Gastrocnemius medialis (tissue), 4 donors: ENCODE measurements around the gene MLST8. TPM values are rescaled to one million over a fixed set of nuclear protein-coding genes. Genes with fewer than 3 reads are reported as not detected.

Source experiments
- ATAC-seq, 2 donors: fragments of 150-250 bp; one replicate each; pipeline ENCODE4 v1.9.1; 2016
- DNase-seq, 2 donors: peaks; one replicate each; pipeline ENCODE4 v3.0.0-alpha.2; 2019
- H3K27ac ChIP-seq, 4 donors: fragments of 200-600 bp; sonication (generic); 1 replicate in 1 of 4; 2 replicates in 3 of 4; pipeline ENCODE4 v1.5.1; 2016 to 2018; ENCODE audit warnings: mild to moderate bottlenecking in 2 of 4, moderate library complexity in 1 of 4
- H3K27me3 ChIP-seq, 3 donors: fragments of 200-600 bp; sonication (generic) in 2 of 3; 1 replicate in 1 of 3; 2 replicates in 2 of 3; pipeline versions ENCODE4 v1.5.1 to v1.6.0; 2016 to 2019; ENCODE audit warnings: mild to moderate bottlenecking in 1 of 3, moderate library complexity in 1 of 3
- H3K36me3 ChIP-seq, 2 donors: fragments of 200-600 bp; sonication (generic) in 1 of 2; one replicate each; pipeline ENCODE4 v1.5.1; 2017 to 2018
- H3K4me1 ChIP-seq, 2 donors: fragments of 200-600 bp; sonication (generic) in 1 of 2; one replicate each; pipeline ENCODE4 v1.5.1; 2016 to 2017; ENCODE audit warnings: mild to moderate bottlenecking in 2 of 2
- H3K4me3 ChIP-seq, 4 donors: fragments of 200-600 bp; sonication (generic) in 3 of 4; 1 replicate in 1 of 4; 2 replicates in 3 of 4; pipeline ENCODE4 v1.5.1; 2016 to 2019; ENCODE audit warnings: mild to moderate bottlenecking in 2 of 4
- H3K9me3 ChIP-seq, 3 donors: fragments of 200-600 bp; sonication (generic) in 2 of 3; 1 replicate in 1 of 3; 2 replicates in 2 of 3; pipeline ENCODE4 v1.5.1; 2016 to 2019
- POLR2A ChIP-seq, 2 donors: fragments of 450-650 bp; IDR thresholded peaks; one replicate each; pipeline ENCODE4 v1.6.1; 2017; ENCODE audit warnings: antibody characterized with exemption in 2 of 2, mild to moderate bottlenecking in 2 of 2, moderate library complexity in 2 of 2
- in situ Hi-C, 4 donors: fragments of 200-750 bp; cut with MboI; loops; one replicate each; pipeline versions ENCODE4 v1.15.0 to v1.8.0; 2017; ENCODE audit warnings: low sequenced_read_pairs in 4 of 4
- intact Hi-C: fragments of 100-400 bp; cut with DNase I; formaldehyde crosslinking; loops from one replicate; pipeline ENCODE4 v1.15.1; 2023; ENCODE audit warnings: low total_unique reads
- total RNA-seq, 4 donors: library from RNA; depleted of rRNA; stranded (reverse); fragments of >200 nt; gene quantifications; one replicate each; pipeline versions ENCODE4 v1.1.0 to v1.2.3, GENCODE V29; 2016
- TF ChIP-seq, protein P1 (sequence below), 5 experiments: fragments of 450-650 bp in 3 of 5; fragments of 200-600 bp in 2 of 5; sonication (generic) in 2 of 5; IDR thresholded peaks in 4 of 5; conservative IDR thresholded peaks in 1 of 5; 1 replicate in 4 of 5; 2 replicates in 1 of 5; pipeline ENCODE4 v1.5.1; 2016 to 2019; ENCODE audit warnings: antibody characterized with exemption in 5 of 5, mild to moderate bottlenecking in 3 of 5, moderate library complexity in 3 of 5

MLST8 gene
- total RNA-seq, 4 donors from 2014 or later, result 40.3 to 77.0 (median 73.5) TPM

DNA sequence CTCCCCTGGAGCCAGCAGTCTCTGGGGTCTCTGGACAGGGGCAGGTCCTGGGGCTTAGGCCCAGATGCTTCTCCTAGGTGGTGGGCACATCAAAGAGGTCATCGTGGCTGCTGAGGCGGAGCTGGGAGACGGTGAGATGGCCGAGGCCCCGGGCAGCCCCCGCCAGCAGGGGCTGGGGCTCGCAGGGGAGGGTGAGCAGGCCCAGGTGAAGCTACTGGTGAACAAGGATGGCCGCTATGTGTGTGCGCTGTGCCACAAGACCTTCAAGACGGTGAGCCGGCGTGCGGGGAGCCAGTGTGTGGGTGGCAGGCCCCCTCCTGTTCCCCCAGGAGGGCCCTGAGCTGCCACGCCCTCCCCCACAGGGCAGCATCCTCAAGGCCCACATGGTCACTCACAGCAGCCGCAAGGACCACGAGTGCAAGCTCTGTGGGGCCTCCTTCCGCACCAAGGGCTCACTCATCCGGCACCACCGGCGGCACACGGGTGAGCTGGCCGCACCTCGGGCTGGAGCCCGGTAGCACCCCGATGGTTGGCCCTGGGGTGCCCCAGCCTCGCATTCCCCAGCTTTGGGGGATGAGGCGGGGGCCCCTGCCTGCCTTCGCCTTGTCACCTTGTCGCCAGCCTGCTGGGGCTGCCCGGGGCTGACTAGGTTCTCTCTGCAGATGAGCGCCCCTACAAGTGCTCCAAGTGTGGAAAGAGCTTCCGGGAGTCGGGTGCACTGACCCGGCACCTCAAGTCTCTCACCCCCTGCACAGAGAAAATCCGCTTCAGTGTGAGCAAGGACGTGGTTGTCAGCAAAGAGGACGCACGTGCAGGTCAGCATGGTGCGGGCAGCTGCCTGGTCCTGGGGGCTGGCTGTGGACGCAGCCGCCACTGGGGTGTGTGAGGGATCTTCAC, 27.1 kb downstream of the MLST8 start:
- no peak overlapping the region for H3K27ac ChIP-seq
- H3K4me3 ChIP-seq, result no peak overlapping the region
- H3K27me3 ChIP-seq, result peaks cover 10 to 16% (median 14%) of the 10 kb centered on the region in 3 donors
- no peaks in the 10 kb centered on the region for H3K9me3 ChIP-seq
- TF ChIP-seq, protein P1, sequence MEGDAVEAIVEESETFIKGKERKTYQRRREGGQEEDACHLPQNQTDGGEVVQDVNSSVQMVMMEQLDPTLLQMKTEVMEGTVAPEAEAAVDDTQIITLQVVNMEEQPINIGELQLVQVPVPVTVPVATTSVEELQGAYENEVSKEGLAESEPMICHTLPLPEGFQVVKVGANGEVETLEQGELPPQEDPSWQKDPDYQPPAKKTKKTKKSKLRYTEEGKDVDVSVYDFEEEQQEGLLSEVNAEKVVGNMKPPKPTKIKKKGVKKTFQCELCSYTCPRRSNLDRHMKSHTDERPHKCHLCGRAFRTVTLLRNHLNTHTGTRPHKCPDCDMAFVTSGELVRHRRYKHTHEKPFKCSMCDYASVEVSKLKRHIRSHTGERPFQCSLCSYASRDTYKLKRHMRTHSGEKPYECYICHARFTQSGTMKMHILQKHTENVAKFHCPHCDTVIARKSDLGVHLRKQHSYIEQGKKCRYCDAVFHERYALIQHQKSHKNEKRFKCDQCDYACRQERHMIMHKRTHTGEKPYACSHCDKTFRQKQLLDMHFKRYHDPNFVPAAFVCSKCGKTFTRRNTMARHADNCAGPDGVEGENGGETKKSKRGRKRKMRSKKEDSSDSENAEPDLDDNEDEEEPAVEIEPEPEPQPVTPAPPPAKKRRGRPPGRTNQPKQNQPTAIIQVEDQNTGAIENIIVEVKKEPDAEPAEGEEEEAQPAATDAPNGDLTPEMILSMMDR (IDR thresholded peaks at IDR 0.05 in 4 of 5, conservative IDR thresholded peaks at IDR 0.05 in 1 of 5), result no peak
- no peak for TF ChIP-seq POLR2A (IDR thresholded peaks at IDR 0.05)
- peaks cover 13% of the 10 kb centered on the region in 2 donors for H3K4me1 ChIP-seq
- intact Hi-C loops (no loop called here), in situ Hi-C loops (no loop called here)
- DNase-seq (no peak), ATAC-seq (no peak)
- H3K36me3 ChIP-seq, result peaks cover 0 to 78% of the 10 kb centered on the region in 2 donors

DNA sequence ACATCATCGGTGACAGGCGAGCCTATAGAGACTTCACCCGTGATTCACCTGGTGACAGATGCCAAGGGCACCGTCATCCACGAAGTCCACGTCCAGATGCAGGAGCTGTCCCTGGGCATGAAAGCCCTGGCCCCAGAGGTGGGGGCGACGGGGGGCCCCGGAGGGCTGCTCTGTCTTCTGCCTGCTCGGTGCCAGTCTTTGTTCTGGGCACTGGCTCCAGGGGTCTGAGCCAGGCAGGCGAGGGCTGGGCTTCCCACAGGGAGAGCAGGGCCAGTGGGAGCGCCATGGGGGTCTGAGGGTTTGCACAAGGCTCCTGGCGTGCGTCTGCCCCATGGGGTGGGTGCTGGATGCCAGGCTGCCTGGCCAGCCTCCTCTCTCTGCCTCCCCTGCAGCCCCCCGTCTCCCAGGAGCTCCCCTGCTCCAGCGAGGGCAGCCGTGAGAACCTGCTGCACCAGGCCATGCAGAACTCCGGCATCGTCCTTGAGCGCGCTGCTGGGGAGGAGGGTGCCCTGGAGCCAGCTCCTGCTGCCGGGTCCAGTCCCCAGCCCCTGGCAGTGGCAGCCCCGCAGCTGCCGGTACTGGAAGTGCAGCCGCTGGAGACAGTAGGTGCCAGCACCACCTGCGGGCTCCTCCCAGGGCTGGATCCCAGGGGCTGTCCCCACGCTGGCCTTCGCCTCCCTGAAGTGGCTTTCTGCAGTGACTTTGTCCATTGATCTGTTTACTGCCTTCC, 28.0 kb downstream of the MLST8 start:
- H3K27ac ChIP-seq, result no peak overlapping the region
- peaks cover 10 to 18% (median 17%) of the 10 kb centered on the region in 3 donors for H3K27me3 ChIP-seq
- H3K9me3 ChIP-seq, result no peaks in the 10 kb centered on the region
- DNase-seq, result no peak
- ATAC-seq, result no peak
- in situ Hi-C loops (no loop called here), intact Hi-C loops (no loop called here)
- no peak for TF ChIP-seq POLR2A (IDR thresholded peaks at IDR 0.05)
- TF ChIP-seq, protein P1 (IDR thresholded peaks at IDR 0.05 in 4 of 5, conservative IDR thresholded peaks at IDR 0.05 in 1 of 5), result no peak
- no peak overlapping the region for H3K4me3 ChIP-seq
- peaks cover 0 to 75% of the 10 kb centered on the region in 2 donors for H3K36me3 ChIP-seq
- peaks cover 13% of the 10 kb centered on the region in 2 donors for H3K4me1 ChIP-seq

DNA sequence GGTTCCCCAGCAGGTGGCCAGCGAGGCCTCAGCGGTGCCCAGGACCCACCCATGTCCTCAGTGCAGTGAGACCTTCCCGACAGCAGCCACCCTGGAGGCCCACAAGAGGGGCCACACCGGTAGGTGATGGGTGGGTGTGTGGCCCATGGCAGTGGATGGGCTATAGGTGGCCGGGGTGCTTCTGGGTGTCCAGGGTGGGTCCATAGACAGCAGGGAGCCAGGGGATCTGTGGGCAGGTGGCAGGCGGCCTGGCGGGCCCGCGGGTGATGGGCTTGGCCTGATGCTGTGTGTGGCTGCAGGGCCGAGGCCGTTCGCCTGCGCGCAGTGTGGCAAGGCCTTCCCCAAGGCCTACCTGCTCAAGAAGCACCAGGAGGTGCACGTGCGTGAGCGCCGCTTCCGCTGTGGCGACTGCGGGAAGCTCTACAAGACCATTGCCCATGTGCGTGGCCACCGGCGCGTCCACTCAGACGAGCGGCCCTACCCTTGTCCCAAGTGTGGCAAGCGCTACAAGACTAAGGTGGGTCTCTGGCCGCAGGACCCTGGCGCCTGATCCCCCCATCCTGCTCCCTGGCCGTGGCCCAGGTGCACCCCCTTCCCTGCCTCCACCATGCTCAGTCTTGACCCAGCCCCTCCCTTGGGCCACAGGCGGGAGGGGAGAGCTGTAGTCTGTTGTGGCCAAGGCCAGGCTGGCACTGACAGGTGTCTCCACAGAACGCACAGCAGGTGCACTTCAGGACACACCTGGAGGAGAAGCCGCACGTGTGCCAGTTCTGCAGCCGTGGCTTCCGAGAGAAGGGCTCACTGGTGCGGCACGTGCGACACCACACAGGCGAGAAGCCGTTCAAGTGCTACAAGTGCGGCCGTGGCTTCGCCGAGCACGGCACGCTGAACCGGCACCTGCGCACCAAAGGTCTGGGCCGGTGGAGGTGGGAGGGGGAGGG, 28.9 kb downstream of the MLST8 start:
- Histone ChIP-seq H3K27me3 (peaks cover 10 to 18% (median 17%) of the 10 kb centered on the region in 3 donors), H3K27ac (no peak overlapping the region), H3K4me3 (no peak overlapping the region), H3K36me3 (peaks cover 0 to 66% of the 10 kb centered on the region in 2 donors), H3K4me1 (peaks cover 13% of the 10 kb centered on the region in 2 donors), H3K9me3 (no peaks in the 10 kb centered on the region)
- in situ Hi-C loops (no loop called here), intact Hi-C loops (no loop called here)
- no peak for ATAC-seq
- TF ChIP-seq, protein P1 (IDR thresholded peaks at IDR 0.05 in 4 of 5, conservative IDR thresholded peaks at IDR 0.05 in 1 of 5), result no peak
- TF ChIP-seq POLR2A (IDR thresholded peaks at IDR 0.05), result no peak
- no peak for DNase-seq

DNA sequence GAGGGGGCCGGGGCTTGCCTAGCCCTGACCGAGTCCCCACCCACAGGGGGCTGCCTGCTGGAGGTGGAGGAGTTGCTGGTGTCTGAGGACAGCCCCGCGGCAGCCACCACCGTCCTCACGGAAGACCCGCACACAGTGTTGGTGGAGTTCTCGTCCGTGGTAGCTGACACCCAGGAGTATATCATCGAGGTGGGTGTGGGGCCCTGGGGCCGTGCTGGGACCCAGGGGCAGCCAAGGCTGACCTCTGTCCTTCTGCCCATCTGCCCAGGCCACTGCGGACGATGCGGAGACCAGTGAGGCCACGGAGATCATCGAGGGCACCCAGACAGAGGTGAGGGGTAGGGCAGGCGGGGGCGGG, 29.5 kb downstream of the MLST8 start:
- H3K9me3 ChIP-seq, result no peaks in the 10 kb centered on the region
- DNase-seq, result no peak
- H3K4me1 ChIP-seq, result peaks cover 13% of the 10 kb centered on the region in 2 donors
- peaks cover 0 to 65% of the 10 kb centered on the region in 2 donors for H3K36me3 ChIP-seq
- no peak overlapping the region for H3K4me3 ChIP-seq
- peaks cover 10 to 18% (median 17%) of the 10 kb centered on the region in 3 donors for H3K27me3 ChIP-seq
- no peak for ATAC-seq
- in situ Hi-C loops (no loop called here), intact Hi-C loops (no loop called here)
- TF ChIP-seq POLR2A (IDR thresholded peaks at IDR 0.05), result no peak
- TF ChIP-seq, protein P1 (IDR thresholded peaks at IDR 0.05 in 4 of 5, conservative IDR thresholded peaks at IDR 0.05 in 1 of 5), result no peak
- no peak overlapping the region for H3K27ac ChIP-seq
